Measurements from ENCODE around the gene GLUL.

The GLUL gene

DNA sequence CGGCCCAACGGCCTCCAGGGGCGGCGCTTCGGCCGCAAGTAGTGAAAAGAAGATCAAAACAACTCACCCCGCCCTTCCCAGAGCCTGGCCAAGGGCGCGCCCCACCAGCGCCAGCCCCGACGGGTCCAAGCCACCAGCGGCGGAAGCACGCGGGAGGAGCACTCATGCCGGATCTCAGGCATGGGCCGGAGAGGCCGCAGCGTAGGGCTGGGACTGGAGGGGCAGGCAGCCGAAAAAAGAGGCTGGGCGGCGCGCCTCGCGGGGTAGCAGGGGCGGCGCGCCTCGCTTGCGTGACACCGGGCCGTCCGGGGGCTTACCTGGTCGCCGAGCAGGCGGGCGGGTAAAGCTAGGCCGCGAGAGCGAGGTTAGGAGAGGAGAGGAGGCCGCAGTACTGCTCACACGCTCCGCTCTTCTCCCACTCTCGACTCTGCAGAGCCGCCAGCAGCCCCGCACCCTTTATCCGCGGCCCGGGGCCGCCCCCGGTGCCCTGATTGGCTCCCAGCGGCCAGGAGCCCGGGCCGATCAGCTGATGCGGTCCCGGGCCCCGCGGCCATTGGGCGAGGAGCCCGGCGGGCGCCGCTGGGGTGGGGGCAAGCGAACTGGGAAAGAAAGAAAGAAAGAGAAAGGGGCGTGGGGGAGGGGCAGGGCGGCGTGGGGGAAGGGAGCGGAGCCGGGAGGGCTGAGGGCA is at the start of gene GLUL:
Gene GLUL, minus strand, starts transcription at position 429 of the 688 bp plus-strand sequence. CDS start 3,053 bp downstream, outside the sequence.
- DNase-seq, result peak; percentile 58 to 97 (median 94)

DNA sequence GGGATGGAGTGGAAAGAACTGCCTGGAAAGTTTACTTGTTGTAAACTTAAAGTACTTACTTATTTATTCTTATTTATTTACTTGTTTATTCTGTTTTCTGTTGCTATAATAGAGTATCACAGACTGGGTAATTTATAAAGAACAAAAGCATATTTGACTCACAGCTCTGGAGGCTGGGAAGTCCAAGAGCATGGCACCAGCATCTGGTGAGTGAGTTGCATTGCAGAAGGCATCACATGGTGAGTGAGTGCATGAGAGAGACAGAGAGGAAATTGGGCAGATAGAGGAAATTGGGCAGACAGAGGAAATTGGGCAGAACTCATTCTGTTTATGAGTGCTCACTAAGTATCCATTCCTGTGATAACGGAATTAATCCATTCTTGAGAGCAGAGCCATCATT is 46.7 kb upstream of the GLUL start:
- no peak for DNase-seq

DNA sequence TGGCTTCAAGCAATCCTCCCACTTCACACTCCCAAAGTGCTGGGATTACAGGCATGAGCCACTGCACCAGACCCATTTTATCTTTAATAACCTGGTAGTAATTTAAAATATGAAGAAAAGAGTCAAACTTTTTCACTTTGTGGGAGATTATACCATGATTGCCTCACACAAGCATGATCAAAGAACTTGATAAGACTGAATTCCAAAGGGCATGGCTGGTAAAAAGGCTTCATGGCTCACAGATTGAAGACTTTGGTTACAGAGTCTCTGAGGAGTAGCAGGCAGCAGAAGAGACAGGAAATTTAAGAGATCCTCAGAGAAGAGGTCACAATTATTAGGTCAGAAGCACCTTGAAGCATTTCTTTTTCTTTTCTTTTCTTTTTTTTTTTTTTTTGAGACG is 42.0 kb upstream of the GLUL start:
- DNase-seq, result no peak

GRCh38 chr1:182431278-182431677 is 39.7 kb upstream of the GLUL start:
- DNase-seq, result no peak

DNA sequence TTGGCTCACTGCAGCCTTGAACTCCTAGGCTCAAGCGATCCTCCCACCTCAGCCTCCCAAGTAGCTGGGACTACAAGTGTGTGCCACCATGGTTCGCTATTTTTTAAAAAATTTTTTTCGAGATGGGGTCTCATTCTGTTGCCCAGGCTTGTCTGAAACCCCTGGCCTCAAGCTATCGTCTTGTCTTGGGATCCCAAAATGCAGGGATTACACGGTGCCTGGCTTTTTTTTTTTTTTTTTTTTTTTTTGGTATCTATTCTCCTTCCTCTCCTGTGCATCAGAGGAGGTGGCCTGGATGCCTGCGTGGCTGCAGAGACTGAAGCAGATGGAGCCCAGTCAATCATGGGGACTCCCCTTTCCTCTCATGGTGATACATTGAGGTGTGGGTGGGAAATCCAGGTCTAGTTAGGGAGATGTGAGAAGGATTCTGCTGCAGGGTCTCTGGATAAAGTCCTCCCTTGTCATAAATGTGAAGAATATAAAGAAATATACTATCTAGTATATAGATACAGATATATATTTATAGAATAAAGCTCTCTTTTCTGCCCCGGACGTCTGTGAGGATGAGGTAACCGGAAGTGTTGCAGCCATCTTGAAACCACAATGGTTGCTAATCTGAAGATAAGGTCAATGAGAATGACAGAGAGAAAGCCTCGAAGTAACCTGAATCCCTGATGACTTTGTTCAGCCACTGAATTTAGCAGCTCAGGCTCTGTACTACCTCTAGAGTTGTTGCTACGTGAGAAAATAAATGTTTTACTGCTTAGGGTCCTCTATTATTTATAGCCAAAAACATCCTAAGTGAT is 38.9 kb upstream of the GLUL start:
- DNase-seq, result no peak

DNA sequence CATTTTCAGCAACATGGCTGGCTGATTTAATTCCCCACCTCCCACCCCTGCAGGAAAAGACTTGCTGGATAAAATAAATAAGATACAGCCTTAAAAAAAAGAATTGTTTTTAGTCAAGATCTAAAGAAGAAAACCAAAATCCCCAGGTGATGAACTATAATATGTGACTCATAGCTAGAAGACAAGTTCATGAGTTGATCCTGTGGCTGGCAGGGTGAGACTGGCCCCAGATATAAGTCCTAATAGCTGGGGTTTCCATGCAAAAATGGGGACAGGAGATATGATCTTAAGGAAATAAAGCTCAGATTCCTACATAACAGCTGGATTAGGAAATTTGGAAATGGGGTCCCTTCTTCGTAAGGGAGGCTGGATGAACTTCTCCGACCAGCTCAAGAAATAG is 36.5 kb upstream of the GLUL start:
- DNase-seq, result no peak

DNA sequence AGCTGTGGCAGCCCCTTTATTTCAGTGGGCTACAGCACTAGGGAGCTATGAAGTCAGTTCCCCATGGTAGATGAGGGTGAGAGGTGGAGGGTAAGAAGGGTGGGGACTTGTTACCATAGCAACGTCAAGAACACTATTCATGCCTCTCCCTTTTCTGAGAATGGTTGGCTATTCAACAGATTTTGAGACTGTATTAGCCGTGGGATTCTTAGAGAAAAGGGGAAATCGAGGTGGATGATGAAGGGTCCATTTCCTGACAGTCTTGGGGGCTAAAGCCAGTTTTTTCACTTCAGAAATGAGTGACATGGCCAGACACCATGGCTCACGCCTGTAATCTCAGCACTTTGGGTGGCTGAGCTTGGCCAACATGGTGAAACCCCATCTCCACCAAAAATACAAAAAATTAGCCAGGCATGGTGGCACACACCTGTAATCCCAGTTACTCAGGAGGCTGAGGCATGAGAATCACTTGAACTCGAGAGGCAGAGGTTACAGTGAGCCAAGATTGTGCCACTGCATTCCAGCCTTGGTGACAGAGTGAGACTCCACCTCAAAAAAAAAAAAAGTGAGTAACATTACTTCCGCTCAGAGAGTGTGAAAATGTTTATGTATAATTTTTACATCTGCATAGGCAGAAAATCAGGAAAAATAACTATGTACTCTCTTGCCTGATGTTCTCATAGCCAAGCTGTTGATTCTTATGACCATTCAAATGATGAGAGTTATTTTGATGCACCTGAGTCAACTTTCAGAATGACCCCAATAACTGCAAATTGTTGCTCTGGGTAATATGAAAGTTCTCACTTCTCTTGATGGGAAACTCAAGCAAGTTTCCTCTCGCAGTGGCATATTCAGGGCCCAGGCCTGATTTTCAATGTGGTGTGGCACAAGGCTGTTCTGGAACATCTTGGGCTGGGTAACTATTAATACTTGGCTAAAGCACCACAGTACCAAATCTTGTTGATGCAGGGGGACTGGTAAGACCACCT is 35.1 kb upstream of the GLUL start:
- DNase-seq, result no peak

- no peak for DNase-seq
These were observed 24.2 kb upstream of the GLUL start for GRCh38 chr1:182415789-182416188.

DNA sequence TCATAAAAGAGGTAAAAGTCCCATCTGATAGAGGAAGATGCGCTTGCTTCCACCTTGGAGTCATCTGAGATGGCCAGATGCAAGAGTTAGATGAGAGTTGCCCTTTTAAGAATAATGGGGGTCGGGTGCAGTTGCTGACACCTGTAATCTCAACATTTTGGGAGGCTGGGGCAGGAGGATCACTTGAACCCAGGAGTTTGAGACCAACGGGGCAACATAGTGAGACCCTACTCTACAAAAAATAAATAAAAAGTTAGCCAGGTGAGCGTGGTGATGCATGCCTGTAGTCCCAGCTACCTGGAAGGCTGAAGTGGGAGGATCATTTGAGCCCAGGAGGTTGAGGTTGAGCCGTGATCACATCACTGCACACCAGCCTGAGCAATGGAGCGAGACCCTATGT is 22.4 kb upstream of the GLUL start:
- DNase-seq, result no peak

- no peak for DNase-seq
These were observed 21.9 kb upstream of the GLUL start for GRCh38 chr1:182413486-182413885.

DNA sequence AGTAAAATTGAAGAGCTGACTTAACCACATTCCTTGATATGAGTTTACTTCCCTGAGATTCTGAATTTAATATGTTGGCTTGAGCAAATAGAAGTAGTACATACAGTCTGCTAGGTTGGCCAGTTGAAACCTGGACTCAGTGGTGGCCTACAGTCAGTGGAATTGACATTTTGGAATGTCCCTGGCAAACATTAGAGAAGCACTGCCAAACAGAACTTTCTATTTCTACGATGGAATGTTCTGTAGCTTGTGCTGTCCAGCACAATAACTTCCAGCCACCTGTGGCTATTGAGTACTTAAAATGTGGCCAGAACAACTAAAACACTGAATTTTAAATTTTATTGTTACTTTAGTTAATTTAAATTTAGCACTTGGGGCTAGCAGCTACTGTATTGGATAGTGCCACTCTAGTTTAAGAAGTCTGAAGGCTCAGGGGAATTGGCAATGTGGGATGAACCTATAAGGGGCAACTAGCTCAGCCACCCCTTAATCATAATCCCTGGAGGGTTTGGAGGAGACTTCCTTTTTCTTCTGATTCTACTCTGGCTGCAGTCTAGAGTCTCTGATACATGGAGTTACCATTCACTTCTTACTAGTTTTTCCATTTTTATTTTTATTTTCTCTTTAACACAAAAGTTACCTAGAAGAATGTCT is 19.2 kb upstream of the GLUL start:
- DNase-seq, result no peak

DNA sequence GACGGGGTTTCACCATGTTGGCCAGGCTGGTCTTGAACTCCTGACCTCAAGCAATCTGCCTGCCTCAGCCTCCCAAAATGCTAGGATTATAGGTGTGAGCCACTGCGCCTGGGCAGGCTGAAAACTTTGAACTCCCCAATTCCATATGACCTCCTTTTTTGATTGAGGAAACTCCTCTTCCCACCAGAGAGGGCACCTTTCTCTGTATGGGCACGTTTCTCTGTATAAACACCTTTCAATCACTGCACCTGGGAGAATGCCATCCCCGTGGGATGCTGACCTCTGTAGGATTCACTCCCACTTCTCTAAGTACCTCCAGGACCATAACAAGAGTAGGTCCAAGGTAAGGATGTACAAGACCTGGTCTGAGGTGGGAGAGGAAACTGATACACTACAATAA is 18.5 kb upstream of the GLUL start:
- no peak for DNase-seq

DNA sequence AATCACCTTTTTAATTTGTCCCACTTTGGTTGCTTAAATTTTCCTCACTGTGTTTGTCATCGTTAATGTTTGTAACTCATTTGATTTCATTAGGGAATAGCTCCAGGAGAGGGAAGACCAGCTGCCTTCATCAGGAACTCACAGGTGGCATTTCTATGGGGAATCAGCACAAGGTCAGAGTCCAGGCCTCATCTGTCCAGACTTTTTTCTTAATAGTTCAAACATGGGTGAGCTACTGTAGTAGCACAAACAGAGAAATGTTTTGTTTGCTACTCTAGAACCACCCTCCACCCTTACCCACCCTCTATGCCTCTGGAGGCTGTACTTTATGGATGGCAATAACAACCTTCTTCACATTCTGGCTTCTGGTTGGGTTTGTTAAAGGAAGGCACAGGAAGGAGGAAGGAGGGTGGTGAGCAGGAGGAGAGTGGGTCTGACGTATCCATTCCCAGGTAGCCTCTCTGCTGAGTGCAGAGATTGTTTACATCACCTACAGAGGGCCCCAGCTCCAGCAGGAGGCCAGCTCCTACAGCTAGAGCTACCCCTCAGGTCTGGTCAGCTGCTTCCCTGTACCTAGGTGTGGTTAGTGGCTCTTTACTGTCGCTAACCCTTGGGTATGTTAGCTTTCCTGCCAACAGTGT is 17.0 kb upstream of the GLUL start:
- DNase-seq, result no peak

DNA sequence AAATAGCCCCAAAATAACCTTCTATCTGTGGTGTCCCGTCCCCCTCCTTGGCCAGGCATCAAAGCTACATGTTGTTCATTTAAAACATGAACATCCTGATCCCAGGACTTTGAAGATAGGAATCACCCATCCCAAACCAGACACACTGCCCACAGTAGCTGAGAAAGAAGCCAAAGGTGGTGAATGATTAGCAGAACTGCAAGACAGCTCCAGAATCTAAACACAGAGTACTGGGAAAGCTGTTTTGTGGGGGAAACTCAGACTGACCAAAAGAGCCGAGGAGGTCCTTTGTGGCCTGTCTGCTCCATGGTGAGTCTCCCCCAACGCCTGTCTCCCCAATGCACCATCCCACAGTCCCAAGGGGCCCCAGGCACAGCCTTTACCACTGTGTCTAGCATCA is 16.1 kb upstream of the GLUL start:
- DNase-seq, result no peak

DNA sequence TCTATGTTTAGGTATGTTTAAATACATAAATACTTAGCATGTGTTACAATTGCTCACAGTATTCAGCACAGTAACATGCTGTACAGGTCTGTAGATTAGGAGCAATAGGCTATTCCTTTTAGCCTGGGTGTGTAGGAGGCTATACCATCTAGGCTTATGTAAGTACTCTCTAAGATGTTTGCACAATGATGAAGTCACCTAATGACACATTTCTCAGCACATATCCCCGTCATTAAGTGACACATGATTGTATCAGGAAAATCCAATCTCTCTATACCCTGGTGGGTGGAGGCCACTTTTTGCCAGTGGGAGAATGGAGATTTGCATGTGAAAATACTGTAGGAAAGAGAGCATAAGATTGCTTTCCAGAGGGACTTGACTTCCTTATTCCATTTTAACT is 14.4 kb upstream of the GLUL start:
- no peak for DNase-seq

DNA sequence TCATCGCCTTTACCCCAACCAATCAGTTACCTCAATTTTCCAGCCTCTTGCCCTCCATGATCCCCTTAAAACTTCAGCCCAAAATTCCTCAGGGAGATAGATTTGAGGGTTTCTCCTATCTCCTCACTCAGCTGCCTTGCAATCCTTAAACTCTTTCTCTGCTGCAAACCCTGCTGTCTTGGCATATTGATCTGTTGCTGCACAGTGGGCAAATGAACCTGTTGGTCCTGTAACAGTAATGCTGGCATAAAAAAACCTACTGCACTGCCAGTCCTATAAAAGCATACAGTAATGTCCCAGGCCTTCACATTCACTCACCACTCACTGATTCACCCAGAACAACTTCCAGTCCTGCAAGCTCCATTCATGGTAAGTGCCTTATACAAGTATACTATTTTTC is 14.0 kb upstream of the GLUL start:
- DNase-seq, result no peak

DNA sequence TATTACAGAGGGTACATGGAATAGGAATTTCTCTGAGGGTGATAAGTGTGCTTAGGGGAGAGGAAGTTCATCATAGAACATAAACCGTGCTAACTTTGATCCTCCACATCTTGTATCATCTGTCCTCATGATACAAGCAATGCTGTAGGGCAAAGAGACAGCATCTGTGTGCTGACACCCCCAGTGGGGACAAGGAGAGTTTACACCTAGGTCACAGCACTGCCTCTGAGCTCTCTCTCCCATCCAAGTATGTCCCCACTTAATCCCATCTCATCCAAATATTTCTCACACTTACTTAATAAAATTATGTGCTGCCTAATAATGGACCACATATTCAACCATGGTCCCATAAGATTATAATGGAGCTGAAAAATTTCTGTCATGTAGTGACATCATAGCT is 13.2 kb upstream of the GLUL start:
- no peak for DNase-seq

DNA sequence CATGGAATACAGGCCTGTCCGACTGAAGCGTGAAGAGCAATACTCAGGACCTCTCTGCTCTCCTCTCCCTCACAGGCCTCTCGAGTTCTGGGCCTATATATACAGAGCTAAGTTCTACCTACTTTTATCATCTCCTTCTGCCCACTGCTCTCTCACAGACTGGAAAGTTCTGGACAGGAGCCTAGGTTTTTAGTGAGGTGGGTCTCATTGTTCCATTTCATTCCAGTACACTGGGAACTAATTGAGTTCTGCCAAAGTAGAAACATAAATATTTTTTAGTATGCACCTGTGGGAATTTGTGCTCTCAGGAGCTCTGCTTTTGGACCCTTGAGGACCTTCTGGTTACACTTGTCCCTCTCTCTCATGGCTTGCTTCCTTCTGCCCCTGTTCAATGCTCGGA is 9.0 kb upstream of the GLUL start, which contains the start of gene TEDDM1:
Gene TEDDM1, minus strand, starts transcription at position 101 of the 400 bp plus-strand sequence. CDS start 182 bp downstream, outside the sequence.
- DNase-seq, result no peak

- DNase-seq, result no peak
These were observed 6.2 kb upstream of the GLUL start for GRCh38 chr1:182397653-182398393.

DNA sequence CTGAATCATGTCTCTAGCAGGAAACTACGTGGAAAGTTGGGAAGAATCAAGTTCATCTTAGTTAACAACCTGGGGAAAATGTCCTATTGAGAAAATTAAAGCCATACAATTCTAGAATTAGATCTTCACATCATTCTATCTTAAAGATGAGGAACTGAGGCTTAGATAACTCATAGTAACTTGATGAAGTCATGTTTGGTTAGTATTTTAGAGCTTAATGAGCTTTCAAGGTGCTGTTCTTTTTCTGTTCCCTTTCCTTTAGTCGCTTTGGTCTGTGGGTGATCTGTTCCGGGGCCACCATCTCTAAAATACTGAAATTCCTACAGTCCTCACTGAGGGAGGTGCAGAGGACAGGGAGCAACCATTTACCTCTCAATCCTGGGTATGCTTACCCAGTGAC is 4.3 kb upstream of the GLUL start:
- no peak for DNase-seq
